Activated effector memory CD4-positive, alpha-beta T cell treated with anti-CD3 and anti-CD28 coated beads, Interleukin-2, amount 50 U/mL, for 16 hours (primary cell): ENCODE results near the gene PLAC9.
"Not testable (repeated sequence)": the region's sequence is repeated elsewhere in the genome, so short reads cannot be mapped to it uniquely, and the experiment has no call there.

Source experiments
- DNase-seq: peaks from one replicate; pipeline ENCODE4 v3.0.0-alpha.2; 2020

The PLAC9 gene, protein sequence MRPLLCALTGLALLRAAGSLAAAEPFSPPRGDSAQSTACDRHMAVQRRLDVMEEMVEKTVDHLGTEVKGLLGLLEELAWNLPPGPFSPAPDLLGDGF

DNA sequence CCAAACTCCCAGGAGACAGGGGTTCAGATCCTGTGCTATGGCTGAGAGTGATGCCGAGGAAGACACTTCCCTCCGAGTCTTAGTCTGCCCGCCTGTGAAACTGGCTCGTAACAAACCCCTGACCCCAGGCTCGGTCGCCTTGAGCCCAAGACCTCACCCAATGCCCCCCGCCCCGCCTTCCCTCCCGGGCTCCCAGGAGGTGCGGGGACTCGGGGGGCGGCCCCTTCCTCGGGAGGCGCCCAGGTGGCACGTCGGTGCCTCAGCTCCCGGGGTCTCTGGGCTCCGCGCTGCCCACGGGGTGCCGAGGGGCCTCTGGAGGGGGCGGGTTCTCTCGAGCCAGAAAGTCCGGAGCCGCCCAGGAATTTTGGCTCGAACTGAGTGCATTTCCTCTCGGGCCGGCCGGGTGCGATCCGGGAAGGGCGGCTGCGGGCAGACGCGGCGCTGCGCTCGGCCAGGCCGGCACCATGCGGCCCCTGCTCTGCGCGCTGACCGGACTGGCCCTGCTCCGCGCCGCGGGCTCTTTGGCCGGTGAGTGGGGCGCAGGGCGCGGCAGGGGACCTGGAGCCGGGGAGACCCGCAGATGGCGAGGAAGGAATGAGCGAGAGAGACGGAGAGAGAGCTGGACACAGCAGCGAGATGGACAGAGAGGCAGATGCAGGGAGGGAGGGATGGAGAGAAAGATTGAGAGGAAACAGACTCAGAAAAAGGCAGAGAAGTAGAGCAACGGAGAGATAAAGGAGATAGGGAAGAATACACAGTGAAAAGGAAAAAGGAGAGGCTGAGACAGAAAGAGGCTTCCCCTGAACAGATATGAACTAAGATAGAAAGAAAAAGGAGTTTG is at the start of gene PLAC9:
PLAC9 (plus strand) TSS at position 432 of the 841 bp plus-strand sequence; CDS start at position 465, 33 bp downstream.
- peak; percentile 56 for DNase-seq

DNA sequence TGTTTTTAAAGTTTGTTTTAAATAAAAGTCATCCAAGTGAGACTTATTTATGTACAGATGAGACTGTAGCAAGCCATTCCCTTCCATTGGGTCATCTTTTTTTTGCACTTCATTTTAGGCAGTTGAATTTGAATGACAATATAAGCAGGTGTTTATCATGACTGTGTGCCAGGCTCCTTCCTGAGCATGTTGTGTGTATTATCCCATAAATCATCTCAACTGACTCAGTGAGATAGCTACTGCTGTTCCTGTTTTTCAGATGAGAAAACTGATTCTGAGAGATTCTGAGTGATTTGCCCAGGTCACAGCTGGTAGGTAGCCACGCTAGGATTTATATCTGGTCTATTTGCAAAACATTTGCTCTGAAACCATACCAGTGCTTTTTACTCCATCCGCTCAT is 42.4 kb upstream of the PLAC9 start:
- no peak for DNase-seq

DNA sequence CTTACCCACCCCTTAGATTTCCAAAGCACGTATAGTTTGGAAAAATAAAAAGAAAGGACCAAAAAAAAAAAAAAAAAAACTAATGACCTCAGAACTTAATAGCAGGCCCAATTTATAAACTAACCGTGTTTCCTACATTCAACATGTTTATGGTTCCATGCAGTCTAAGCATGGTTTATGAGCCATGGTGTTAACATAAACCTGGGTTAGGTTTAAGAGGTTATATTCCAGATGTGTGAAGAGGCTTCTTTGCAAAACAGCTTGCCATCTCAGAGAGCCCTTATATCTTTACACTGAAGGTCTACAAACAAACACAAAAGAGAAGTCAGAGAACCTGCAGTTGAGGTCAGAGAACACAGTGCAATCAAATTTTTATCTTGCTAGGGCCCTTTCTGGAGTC is 38.3 kb upstream of the PLAC9 start:
- DNase-seq = no peak

DNA sequence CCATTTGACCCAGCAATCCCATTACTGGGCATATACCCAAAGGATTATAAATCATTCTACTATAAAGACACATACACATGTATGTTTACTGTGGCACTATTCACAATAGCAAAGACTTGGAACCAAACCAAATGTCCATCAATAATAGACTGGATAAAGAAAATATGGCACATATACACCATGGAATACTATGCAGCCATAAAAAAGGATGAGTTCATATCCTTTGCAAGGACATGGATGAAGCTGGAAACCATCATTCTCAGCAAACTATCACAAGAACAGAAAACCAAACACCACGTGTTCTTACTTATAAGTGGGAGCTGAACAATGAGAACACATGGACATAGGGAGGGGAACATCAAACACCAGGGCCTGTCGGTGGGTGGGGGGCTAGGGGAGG is 34.3 kb upstream of the PLAC9 start:
- DNase-seq = not testable (repeated sequence)

DNA sequence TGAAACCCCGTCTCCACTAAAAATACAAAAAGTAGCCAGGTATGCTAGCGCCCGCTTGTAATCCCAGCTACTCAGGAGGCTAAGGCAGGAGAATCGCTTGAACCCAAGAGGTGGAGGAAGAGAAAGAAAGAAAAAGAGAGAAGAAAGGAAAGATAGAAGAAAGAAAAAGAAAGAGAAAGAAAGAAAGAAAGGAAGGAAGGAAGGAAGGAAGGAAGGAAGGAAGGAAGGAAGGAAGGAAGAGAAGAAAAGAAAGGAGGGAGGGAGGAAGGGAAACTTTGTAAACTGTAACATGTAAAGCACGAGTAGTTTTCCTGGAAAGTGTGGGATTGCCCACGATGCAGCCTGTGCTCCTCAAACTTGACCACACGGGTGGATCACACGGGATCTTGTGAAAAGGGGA is 33.2 kb upstream of the PLAC9 start:
- DNase-seq = not testable (repeated sequence)

DNA sequence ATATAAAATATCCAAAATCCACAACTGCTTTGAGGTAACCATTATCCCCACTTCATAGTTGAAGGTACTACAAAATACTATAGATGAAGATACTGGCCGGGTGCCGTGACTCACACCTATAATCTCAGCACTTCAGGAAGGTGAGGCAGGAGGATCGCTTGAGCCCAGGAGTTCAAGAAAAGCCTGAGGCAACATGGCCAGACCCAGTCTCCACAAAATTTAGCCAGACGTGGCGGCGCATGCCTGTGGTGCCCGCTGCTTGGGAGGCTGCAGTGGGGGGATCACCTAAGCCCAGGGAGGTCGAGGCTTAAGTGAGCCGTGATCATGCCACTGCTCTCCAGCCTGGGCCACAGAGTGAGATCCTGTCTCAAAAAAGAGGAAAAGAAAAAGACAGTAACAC is 32.4 kb upstream of the PLAC9 start:
- DNase-seq = no peak

DNA sequence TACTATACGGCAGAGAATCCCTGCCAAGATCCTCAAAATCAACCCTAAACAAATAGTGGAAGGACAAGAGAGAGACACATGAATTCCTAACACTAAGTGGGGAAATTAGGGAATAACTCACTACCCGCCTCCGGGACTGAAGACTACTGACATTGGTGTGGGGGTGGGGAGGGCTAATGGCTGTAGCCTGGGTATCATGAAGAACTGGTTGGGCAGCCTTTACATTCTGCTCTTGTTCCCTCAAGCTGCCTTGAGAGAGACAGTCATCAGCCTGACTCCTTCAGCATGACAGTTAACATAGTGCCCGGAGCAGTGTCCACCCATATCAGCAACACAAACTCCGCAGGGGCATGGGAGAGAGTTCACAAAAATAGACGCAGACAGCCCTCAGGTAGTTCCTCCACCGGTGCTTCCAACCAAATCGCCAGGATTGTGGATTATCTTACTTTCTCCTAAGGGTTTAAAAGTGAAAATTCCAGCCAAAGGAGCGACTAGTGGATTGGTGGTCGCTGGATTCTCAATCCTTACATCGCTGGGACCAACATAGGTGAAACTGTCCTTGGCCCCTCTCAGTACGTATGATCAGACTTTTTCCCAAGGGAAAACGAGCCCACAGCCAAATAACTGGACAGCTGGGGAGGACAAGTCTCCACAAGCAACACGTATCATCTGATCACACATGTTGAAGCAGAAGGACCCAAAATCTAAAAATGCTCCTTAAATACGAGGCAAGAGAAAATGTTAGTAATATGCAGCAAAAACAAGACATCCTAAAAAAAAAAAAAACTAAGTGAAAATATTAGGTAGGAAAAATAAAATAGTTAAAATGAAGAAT is 31.5 kb upstream of the PLAC9 start:
- DNase-seq = no peak

DNA sequence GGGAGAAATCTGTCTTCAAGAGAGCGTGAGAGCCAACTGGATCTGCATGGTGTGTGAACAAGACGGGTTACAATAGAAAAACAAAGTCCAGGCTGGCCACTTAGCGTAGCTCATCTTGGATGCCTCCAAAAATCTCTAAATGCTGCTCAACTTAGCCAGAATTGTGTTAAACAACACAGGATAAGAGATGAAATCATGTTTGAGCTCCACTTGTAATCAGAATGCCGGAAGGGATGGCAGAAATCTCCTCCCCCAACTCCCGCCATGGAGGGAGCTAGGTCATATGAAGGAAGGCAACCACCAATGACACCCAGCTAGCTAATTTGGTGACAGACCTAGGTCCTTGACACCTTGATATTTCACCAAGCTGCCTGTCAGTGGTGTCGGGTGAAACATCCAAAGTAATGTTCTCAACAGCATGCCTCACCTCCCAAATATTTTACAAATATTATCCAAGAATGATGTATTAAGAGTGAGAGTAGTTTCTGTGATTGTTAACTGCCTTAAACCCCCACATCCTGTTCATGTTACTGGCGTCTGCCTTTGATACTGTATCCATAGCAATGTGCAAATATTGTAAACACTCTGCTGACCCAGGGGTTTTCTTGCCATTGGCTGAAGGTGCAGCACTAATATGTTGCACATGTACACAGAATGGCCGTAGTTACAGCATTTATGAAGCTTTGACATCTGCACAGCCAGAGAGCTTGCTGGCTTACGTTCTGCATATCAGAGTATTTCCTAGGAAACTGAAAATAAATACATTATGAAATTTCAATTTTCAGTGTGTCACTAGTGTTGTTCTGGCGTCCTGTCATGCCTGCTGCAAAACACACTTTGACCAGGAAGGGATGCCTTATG is 28.2 kb upstream of the PLAC9 start:
- no peak for DNase-seq

DNA sequence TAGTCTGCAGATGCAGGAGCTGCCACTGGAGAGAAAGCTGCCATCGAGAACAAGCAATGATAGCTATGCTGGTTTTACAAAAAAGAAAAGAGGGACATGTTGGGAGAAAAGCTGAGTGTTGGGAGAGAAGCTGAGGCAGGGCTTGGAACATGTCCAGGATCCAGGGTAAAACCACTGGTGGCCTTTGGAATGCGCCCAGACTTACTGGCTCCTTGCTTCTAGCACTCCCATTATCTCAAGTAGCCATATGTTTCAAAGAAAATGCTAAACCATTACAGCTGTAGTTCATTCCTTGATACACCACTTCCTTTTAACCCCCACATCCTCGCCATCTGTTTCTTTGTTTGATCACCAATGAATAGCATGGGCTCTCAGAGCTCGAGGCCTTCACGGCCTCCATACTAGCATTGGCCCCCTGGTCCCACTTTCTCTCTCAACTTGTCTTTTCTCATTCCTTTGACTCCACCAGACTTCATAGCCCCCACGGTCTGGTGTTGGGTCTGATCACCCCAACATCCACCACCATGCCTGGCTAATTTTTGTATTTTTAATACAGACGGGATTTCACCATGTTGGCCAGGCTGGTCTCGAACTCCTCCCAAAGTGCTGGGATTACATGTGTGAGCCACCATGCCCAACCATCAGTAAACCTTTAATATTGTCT is 23.8 kb upstream of the PLAC9 start:
- DNase-seq = no peak

DNA sequence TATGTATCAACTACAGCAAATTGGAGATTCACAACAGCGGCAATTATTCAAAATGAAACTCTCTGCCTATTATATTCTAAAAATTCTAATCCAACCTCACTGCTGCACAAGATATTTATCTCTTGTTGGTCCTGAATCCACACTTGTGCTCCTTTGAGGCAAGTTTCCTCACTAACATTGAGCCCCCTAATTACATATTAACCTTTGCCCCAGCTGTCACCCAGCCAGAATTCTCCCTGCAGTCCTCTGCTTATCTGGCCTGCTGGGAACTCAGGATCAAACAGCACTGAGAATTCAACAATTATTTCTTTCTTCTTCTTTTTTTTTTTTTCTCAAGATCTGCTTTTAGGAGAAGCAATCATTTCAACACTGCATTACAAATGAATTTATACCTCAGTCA is 21.5 kb upstream of the PLAC9 start:
- DNase-seq = no peak

DNA sequence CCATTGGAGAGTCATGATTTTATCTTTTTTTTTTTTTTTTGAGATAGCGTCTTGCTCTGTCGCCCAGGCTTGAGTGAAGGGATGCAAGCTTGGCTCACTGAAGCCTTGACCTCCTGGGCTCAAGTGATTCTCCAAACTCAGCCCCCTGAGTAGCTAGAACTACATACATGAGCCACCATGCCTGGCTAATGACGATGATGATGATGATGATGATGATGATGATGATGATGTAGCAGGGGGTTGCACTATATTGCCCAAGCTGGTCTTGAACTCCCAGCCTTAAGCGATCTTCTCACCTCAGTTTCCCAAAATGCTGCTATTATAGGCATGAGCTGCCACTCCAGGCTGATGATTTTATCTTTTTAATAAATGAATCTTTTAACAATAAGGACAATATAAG is 13.9 kb upstream of the PLAC9 start:
- no peak for DNase-seq

DNA sequence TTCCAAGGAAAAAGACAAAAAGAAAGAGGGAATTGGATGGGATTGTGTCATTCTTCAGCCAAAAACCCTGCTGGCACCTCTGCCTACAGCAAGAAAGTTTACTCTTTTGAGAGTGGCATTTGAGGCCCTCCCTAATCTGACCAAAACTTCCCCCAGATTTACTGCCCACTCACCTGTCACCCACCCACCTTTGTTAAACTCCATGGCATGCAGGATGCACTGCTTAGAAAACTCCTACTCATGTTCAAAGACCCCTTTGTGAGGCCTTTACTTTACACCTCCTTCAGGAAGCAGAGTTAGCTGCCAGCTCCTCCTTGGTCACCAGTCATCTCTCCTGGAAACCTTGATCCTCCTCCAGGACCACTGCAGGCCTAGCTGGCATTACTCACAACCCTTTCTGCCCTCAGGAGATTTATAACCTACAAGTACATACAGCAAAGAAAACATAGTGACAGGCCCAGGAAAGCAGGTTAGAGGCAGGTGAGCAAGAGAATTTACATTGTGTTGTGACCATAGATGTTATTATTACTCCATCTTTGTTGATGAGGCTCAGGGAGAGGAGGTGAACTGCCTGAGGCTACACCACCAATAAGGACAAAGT is 10.3 kb upstream of the PLAC9 start:
- DNase-seq = no peak

DNA sequence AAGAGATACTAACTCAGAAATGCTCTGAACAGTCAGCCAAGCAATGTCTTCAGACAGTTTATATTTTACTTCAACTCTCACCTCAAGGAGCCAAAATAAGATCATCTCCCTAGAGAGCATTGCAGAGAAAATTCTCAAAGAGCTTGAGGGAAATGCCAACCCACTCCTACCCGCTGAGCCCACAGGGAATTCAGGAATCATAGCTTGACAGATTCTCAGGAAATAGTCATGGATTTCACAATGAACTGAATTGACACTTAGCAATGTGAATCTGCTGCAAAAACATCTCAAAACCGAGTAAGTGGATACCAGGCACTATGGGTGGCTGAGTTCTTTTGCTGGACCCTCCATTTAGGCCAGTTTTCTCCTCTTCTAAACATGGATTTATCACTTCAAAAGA is 9.8 kb upstream of the PLAC9 start:
- no peak for DNase-seq

DNA sequence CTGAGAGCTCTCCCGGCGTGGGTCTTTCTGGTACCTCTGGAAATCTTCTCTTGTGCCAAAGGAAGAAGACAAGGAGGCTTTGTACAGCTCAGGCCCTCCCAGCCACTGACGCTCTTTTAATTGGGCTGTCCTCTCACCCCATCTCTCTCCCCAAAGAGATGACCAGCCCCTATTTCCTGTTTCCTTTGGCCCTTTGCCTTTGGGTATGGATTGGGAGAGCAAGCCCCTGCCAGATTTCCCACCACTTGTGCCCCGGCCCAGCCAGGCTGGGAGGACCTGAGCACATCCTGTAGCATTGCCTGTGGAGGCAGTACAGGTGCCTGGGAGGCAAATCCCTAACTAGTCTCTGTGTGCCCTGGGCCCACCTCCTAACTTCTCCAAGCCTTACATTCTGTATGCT is 5.7 kb upstream of the PLAC9 start:
- DNase-seq = no peak

DNA sequence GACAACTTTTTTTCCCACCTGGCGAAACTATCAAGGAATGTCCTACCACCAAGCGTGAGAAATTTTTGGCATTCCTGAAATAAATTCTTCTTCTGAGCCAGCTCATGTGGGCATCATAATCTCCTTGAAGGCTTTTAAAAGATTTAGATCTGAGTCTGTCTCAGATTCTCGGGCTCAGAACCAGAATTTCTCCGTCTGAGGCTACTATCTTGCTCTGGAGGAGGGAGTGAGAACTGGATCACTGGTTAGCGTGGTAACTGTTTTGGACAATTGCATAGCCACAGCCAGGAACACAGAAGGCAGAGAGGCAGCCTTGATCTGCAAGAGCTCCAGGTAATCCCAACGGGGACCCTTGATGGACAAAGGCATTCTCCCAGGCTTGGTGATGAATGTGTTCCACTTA is 1.0 kb upstream of the PLAC9 start:
- DNase-seq = peak; percentile 14

DNA sequence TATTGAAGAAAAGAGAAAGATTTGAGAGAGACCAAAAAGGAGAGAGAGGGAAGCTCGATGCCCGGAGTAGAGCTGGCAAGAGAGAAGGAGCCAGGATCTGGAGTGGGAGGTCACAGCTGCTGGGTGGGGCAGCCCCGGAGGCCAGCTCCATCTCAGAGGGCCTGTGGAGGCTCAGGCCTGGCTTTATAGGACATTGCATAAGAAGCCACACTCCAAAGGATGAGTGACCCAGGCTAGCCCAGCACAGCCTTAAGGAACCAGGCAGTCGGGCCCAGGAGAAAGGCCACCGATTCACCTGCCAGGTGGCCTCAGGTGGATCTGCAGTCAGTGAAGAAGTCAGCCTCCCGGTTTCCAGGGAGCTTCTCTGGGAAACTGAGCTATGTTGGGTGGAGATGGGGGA is 676 bp downstream of the PLAC9 start:
- DNase-seq = peak; percentile 22

DNA sequence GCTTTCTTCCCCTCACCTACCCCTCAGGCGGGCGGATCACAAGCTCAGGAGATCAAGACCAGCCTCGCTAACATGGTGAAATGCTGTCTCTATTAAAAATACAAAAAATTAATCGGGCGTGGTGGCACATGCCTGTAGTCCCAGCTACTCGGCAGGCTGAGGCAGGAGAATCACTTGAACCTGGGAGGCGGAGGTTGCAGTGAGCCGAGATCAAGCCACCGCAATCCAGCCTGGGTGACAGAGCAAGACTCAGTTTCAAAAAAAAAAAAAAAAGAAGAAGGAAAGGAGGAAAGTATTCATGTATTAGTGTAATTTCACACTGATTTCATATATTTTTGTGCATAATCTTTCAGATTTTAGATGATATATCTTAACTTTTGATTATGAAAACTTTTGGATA is 1.2 kb downstream of the PLAC9 start:
- peak; percentile 16 for DNase-seq

DNA sequence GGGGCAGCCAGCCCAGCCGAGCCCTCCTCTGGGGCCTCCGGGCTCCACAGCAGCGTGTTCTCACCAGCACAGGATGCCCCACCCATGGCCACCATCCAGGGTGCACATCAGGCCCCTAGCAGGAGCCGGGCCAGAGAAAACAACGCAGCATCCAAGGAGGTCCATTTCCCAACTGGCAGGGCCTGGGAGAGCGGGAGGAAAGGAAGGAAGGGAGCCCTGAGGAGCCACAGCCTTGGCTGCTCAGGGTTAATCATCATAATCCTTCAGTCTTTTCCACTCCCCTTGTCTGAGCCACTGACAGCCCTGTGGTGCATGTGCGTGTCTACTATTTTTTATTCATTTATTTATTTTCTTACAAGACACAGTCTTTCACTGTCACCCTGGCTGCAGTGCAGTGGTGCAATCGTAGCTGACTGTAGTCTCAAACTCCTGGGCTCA is 3.6 kb downstream of the PLAC9 start:
- peak; percentile 39 for DNase-seq

DNA sequence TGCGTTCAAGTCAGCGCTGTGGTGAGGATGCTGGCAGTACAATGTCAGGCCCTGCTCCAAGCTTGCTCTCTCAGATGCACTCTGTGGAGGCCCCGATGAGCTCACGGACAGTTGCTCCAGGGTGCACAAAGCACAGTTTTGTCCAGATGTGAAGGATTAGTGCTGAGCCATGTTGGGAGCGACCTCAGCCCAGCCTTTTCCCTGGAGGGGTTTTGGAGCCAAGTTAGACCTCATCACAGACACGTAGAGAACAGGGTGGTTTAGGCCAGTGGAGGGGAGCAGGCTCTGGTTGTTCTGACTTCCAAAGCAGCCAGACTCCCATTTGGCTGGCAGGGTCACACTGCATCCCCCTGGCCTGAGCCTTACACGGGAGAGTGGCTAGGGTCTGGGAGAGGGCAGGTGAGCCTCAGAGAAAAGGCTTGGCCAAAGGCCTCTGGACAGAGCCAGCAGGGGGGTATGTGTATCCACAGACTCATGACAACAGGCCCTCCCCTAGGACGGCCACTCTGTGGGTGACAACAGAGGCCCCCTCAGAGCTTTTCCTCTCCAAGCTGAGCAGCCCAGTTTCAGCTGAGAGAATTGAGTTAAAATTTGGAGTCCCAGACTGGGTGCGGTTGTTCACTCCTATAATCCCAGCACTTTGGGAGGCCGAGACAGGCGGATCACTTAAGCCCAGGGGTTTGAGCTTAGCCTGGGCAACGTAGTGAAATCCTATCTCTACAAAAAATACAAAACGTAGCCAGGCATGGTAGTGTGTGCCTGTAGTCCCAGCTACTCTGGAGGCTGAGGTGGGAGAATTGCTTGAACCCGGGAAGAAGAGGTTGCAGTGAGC is 4.7 kb downstream of the PLAC9 start:
- peak; percentile 45 for DNase-seq

DNA sequence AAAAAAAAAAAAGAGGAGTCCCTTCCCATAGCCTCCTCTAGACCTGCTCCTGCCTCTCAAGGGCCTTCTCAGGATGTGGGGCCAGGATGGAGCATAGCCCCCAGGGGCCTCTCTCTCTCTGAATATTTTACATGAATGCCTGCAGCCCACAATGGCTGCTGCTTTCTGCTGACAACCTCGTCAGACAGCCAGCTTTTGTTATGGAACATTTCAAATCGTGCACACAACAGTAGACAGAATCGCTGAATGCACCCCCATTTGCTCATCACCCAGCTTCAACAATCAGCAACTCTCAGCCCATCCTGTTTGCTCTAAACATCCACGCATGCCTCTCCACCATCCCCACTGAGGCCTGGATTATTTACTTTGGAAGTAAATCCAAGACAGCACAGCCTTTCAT is 5.4 kb downstream of the PLAC9 start:
- peak; percentile 19 for DNase-seq

DNA sequence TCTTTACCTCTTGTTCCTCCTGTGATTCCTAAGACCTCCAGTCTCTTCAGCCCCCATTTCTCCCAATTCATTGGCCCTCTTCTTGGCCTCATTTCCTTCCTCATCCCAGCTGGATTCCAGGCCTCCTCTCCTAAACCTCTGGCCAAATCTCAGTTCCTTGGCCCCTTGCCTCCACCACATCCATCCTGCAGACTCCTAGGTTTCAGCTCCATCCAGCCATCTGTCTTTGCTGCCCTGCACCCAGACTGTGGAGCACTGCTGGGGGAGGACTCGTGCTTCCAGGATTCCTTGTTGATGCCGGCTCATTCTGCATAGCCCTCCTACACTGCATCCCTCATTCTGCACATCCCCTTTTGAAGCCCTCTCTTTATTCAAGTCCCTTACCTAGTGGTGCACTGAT is 6.7 kb downstream of the PLAC9 start:
- no peak for DNase-seq
